ENCODE results near the gene NEURL3. TPM values are rescaled to one million over a fixed set of nuclear protein-coding genes. Genes with fewer than 3 reads are reported as not detected.
A peak's percentile ranks its signal among the peaks of the same experiment; 100 is the strongest.

Gene NEURL3
- total RNA-seq, 1 donor = not detected

DNA sequence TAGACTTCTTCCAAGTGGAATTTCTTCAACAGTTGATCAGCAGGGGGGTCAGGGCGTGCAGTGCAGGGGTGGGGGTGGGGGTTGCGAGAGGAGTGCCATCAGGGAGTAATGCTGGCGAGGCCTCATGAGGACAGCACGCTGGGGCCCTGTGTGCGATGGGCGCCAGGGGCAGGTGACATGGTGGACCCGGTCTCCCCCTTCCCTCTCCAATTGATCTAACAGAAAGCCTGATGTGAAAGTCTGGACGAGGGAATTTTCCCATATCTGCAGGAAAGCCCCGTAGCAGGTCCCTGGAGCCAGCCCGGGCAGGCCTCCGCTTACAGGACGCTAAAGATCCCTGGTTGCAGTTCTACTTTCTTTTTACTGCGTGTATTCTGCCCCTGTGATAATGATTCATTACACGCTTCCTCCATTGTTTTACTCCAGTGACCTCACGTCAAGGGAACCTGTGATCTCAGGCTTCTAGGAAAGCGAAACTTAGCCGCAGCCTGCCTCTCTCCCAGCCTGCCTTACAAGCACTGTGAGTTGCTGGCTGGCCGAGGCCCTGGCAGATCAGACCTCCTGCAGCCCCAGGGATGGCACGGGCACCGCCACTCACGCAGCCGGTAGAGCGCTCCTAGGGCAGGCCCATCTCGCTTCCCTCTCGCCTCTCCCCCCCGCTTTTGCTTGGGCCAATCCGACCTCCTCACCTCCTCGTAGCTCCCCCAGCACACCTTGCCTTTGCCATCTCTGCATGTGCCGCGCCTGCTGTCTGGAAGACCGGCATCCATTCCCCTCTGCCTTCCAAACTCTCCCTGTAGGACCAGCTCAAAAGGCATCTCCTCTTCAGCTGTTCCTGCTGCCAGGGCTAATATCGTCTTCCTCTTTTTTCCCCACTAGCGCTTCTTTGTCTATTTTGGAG, 19.2 kb downstream of the NEURL3 start:
- no peaks in the 10 kb centered on the region for H3K79me2 ChIP-seq (ENCODE audit: insufficient read depth, low read length)
- peaks cover 8% of the 10 kb centered on the region for H3K4me1 ChIP-seq (ENCODE audit: insufficient read depth, low read length)
- no peaks in the 10 kb centered on the region for H3K9me3 ChIP-seq (ENCODE audit: low read depth, low read length)
- peak overlapping the region; percentile 92 for H3K4me2 ChIP-seq (ENCODE audit: insufficient read depth, low read length)
- TF ChIP-seq, protein P1, sequence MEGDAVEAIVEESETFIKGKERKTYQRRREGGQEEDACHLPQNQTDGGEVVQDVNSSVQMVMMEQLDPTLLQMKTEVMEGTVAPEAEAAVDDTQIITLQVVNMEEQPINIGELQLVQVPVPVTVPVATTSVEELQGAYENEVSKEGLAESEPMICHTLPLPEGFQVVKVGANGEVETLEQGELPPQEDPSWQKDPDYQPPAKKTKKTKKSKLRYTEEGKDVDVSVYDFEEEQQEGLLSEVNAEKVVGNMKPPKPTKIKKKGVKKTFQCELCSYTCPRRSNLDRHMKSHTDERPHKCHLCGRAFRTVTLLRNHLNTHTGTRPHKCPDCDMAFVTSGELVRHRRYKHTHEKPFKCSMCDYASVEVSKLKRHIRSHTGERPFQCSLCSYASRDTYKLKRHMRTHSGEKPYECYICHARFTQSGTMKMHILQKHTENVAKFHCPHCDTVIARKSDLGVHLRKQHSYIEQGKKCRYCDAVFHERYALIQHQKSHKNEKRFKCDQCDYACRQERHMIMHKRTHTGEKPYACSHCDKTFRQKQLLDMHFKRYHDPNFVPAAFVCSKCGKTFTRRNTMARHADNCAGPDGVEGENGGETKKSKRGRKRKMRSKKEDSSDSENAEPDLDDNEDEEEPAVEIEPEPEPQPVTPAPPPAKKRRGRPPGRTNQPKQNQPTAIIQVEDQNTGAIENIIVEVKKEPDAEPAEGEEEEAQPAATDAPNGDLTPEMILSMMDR (IDR thresholded peaks at IDR 0.05; ENCODE audit: extremely low read depth, low read depth, low read length) = no peak
- H3K27me3 ChIP-seq (ENCODE audit: insufficient read depth, low read length) = no peaks in the 10 kb centered on the region
- H3K36me3 ChIP-seq (ENCODE audit: insufficient read depth, low read length) = no peaks in the 10 kb centered on the region
- peak overlapping the region; percentile 85 for H3K27ac ChIP-seq (ENCODE audit: low read depth, low read length)
- H3K4me3 ChIP-seq (ENCODE audit: insufficient read depth, low read length) = peak overlapping the region; percentile 74
- no peaks in the 10 kb centered on the region for H4K20me1 ChIP-seq (ENCODE audit: insufficient read depth, low read length)
- H2AFZ ChIP-seq (ENCODE audit: low read length) = peak overlapping the region; percentile 100
- peak; percentile 97 for DNase-seq (ENCODE audit: insufficient read length, low spot score, missing footprints)

DNA sequence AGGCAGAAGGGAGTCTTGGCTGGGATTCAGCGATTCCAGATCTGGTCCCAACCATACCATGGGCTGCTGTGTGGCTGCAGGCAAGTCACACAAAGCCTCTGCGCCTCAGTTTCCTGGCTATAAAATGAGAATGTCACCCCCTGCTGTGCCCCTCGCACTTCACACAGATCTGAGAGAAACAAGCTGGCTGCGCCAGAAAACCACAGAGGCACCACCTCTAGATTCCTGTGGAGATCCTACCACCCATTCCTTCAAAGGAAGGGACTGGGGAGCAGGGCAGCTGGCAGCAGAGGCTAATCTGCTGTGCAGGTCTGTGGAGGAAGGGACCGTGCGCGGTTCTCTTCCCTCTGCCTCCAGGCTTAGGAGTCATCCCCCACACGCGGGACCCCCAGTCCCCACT, 19.8 kb downstream of the NEURL3 start:
- Histone ChIP-seq H3K9me3 (ENCODE audit: low read depth, low read length) (no peaks in the 10 kb centered on the region), H3K79me2 (ENCODE audit: insufficient read depth, low read length) (no peaks in the 10 kb centered on the region), H3K4me3 (ENCODE audit: insufficient read depth, low read length) (peak overlapping the region; percentile 74), H3K27ac (ENCODE audit: low read depth, low read length) (no peak overlapping the region), H3K36me3 (ENCODE audit: insufficient read depth, low read length) (no peaks in the 10 kb centered on the region), H3K4me2 (ENCODE audit: insufficient read depth, low read length) (peak overlapping the region; percentile 92), H2AFZ (ENCODE audit: low read length) (peak overlapping the region; percentile 100), H3K27me3 (ENCODE audit: insufficient read depth, low read length) (no peaks in the 10 kb centered on the region), H3K4me1 (ENCODE audit: insufficient read depth, low read length) (peaks cover 8% of the 10 kb centered on the region), H4K20me1 (ENCODE audit: insufficient read depth, low read length) (no peaks in the 10 kb centered on the region)
- TF ChIP-seq, protein P1 (IDR thresholded peaks at IDR 0.05; ENCODE audit: extremely low read depth, low read depth, low read length) = no peak
- peak; percentile 69 for DNase-seq (ENCODE audit: insufficient read length, low spot score, missing footprints)

DNA sequence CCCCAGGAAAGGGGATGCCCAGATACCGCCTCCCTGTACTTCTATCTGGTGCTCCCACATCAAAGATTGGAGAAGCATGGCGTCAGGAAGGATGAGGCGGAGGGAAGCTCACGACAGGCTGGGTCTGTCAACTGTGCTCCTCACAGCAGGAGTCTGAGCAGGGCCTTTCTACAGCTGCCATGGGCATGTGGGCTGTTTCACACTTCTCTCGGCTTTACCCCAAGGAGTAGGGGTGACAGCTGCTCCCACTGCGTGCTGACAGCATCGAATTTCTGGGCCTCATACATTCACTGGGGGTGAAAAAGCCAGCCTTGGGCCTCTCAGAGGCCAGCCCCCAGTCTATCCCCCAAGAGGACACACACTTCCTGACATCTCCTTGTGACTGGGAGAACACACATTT, 21.1 kb downstream of the NEURL3 start:
- TF ChIP-seq, protein P1 (IDR thresholded peaks at IDR 0.05; ENCODE audit: extremely low read depth, low read depth, low read length) = no peak
- Histone ChIP-seq H3K79me2 (ENCODE audit: insufficient read depth, low read length) (no peaks in the 10 kb centered on the region), H3K27ac (ENCODE audit: low read depth, low read length) (no peak overlapping the region), H3K36me3 (ENCODE audit: insufficient read depth, low read length) (no peaks in the 10 kb centered on the region), H2AFZ (ENCODE audit: low read length) (no peak overlapping the region), H3K4me3 (ENCODE audit: insufficient read depth, low read length) (no peak overlapping the region), H3K27me3 (ENCODE audit: insufficient read depth, low read length) (no peaks in the 10 kb centered on the region), H3K4me1 (ENCODE audit: insufficient read depth, low read length) (peaks cover 8% of the 10 kb centered on the region), H3K9me3 (ENCODE audit: low read depth, low read length) (no peaks in the 10 kb centered on the region), H4K20me1 (ENCODE audit: insufficient read depth, low read length) (no peaks in the 10 kb centered on the region), H3K4me2 (ENCODE audit: insufficient read depth, low read length) (no peak overlapping the region)
- DNase-seq (ENCODE audit: insufficient read length, low spot score, missing footprints) = no peak

DNA sequence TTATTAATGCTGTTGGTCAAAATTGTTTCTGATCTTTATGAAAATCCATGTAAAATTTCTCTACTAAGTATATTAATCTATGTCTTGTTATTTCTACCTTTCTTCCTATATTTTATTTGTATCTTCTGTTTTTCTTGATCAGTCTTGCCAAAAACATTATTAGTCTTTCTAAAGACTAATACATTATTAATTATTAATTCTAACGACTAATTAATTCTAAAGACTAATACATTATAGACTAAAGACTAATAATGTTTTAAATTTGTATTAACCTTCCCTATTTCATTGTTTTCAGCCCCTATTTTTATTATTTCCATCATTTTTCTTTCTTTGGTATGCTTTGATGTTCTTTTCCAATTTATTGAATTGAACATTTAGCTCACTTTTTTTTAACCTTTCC, 27.7 kb downstream of the NEURL3 start:
- Histone ChIP-seq H3K4me2 (ENCODE audit: insufficient read depth, low read length) (no peak overlapping the region), H3K4me1 (ENCODE audit: insufficient read depth, low read length) (no peaks in the 10 kb centered on the region), H3K27me3 (ENCODE audit: insufficient read depth, low read length) (peaks cover 23% of the 10 kb centered on the region), H3K4me3 (ENCODE audit: insufficient read depth, low read length) (no peak overlapping the region), H3K9me3 (ENCODE audit: low read depth, low read length) (no peaks in the 10 kb centered on the region), H3K36me3 (ENCODE audit: insufficient read depth, low read length) (no peaks in the 10 kb centered on the region), H2AFZ (ENCODE audit: low read length) (no peak overlapping the region), H3K27ac (ENCODE audit: low read depth, low read length) (no peak overlapping the region), H4K20me1 (ENCODE audit: insufficient read depth, low read length) (no peaks in the 10 kb centered on the region), H3K79me2 (ENCODE audit: insufficient read depth, low read length) (no peaks in the 10 kb centered on the region)
- no peak for DNase-seq (ENCODE audit: insufficient read length, low spot score, missing footprints)
- TF ChIP-seq, protein P1 (IDR thresholded peaks at IDR 0.05; ENCODE audit: extremely low read depth, low read depth, low read length) = no peak
